ENCODE results near the gene CYYR1.

Gene CYYR1

GRCh38 chr21:26565546-26565945 is 7.5 kb downstream of the CYYR1 start:
- no peak overlapping the region for H3K27ac Mint-ChIP-seq
- DNase-seq = no peak
- no peaks in the 10 kb centered on the region for H3K36me3 Mint-ChIP-seq (ENCODE audit: low read depth)
- H3K9me3 Mint-ChIP-seq = peaks cover 4% of the 10 kb centered on the region
- H3K4me3 Mint-ChIP-seq = no peak overlapping the region
- H3K4me1 Mint-ChIP-seq = no peaks in the 10 kb centered on the region
- ATAC-seq = no peak
- peaks cover 9% of the 10 kb centered on the region for H3K27me3 Mint-ChIP-seq

GRCh38 chr21:26565111-26565510 is 8.0 kb downstream of the CYYR1 start:
- H3K4me1 Mint-ChIP-seq = no peaks in the 10 kb centered on the region
- peaks cover 4% of the 10 kb centered on the region for H3K9me3 Mint-ChIP-seq
- H3K4me3 Mint-ChIP-seq = no peak overlapping the region
- ATAC-seq (no peak), DNase-seq (no peak)
- peaks cover 9% of the 10 kb centered on the region for H3K27me3 Mint-ChIP-seq
- H3K27ac Mint-ChIP-seq = no peak overlapping the region
- H3K36me3 Mint-ChIP-seq (ENCODE audit: low read depth) = no peaks in the 10 kb centered on the region

DNA sequence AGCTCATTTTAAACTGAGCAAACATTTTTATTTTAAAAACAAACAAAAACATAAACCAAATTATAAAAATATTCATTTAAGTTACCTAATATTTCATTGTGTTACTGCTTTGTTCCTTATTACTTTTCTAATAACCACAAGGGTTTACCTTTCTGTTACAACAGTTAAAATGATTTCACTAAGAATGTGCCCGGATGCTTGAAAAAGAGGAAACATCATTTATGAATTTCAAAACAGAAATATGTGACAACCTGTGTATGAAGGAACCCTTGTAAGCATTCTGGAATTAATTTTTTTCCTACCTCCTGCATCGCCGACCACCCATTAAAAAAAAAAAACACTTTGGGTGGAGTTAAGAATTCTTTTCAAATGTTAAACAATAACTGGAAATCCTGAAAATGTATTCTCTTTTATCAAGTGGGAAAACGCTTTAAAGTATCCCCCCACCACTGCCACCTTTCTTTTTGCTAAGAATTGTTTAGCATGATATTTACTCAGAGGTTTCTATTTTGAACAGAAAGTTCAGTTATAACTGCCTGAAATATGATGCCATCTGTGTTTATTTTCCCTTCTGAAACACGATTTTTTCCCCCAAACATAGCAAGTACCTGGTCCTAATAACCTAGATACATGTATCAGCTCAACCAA is 9.1 kb downstream of the CYYR1 start:
- peaks cover 4% of the 10 kb centered on the region for H3K9me3 Mint-ChIP-seq
- no peak overlapping the region for H3K4me3 Mint-ChIP-seq
- DNase-seq (no peak), ATAC-seq (no peak)
- H3K27ac Mint-ChIP-seq = no peak overlapping the region
- peaks cover 7% of the 10 kb centered on the region for H3K27me3 Mint-ChIP-seq
- H3K4me1 Mint-ChIP-seq = no peaks in the 10 kb centered on the region
- H3K36me3 Mint-ChIP-seq (ENCODE audit: low read depth) = no peaks in the 10 kb centered on the region

- H3K27me3 Mint-ChIP-seq = no peaks in the 10 kb centered on the region
- H3K4me1 Mint-ChIP-seq = no peaks in the 10 kb centered on the region
- no peak overlapping the region for H3K27ac Mint-ChIP-seq
Observed at GRCh38 chr21:26560612-26561011, 12.5 kb downstream of the CYYR1 start.

GRCh38 chr21:26559099-26559498 is 14.0 kb downstream of the CYYR1 start:
- Mint-ChIP-seq H3K27me3 (no peaks in the 10 kb centered on the region), H3K27ac (no peak overlapping the region), H3K36me3 (ENCODE audit: low read depth) (no peaks in the 10 kb centered on the region), H3K4me3 (no peak overlapping the region), H3K9me3 (no peaks in the 10 kb centered on the region), H3K4me1 (no peaks in the 10 kb centered on the region)
- ATAC-seq (no peak), DNase-seq (no peak)

More at GRCh38 chr21:26560612-26561011, 12.5 kb downstream of the CYYR1 start:
- no peak overlapping the region for H3K4me3 Mint-ChIP-seq
- no peaks in the 10 kb centered on the region for H3K9me3 Mint-ChIP-seq
- no peaks in the 10 kb centered on the region for H3K36me3 Mint-ChIP-seq (ENCODE audit: low read depth)
- DNase-seq (no peak), ATAC-seq (no peak)

DNA sequence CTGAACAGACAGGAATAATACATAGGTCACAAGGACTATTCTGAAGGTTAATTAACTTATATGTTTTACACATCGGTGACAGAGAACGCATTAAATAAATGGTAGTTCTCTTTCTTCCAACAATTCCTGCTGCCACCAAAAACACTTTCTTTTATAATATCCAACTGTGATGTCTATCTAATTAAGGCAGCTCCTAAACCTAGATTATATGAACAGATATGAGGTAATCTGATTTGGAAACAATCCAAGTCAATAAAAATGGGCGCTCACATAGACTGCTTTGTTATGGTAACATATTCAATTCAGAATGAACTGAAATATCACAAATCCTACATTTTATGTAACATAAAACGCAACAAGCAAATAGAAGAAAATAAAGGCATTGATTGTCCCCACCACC is 16.0 kb downstream of the CYYR1 start:
- DNase-seq = no peak
- H3K36me3 Mint-ChIP-seq (ENCODE audit: low read depth) = no peaks in the 10 kb centered on the region
- H3K9me3 Mint-ChIP-seq = no peaks in the 10 kb centered on the region
- H3K27me3 Mint-ChIP-seq = no peaks in the 10 kb centered on the region
- no peaks in the 10 kb centered on the region for H3K4me1 Mint-ChIP-seq
- H3K4me3 Mint-ChIP-seq = no peak overlapping the region
- ATAC-seq = no peak
- H3K27ac Mint-ChIP-seq = no peak overlapping the region

DNA sequence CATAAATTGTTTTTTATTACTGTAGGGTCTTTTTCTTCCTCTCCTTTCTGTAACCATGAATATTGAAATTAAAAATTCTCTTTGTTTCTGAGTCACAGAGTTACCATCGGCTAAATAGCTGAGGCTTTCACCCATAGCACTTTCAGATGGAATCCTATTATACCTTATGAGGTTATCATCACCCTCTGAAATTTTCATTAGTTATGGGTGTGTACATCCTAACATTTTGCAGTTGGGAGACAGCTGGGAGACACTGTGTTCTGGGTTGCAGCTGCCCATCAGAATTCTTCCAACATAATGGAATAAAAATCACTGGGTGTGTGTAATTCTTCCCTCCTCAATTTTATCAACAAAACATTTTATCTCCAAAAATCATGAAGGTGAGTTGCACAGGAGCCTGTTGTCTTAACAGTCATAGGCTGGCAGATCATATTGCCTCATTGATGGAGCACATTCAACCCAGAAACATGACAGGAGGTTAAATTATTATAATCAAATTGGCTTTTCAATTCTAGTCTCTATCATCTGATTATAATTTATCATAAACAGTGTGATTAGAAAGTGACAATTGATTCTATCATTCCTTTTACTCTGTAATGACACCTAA is 17.4 kb downstream of the CYYR1 start:
- Mint-ChIP-seq H3K9me3 (no peaks in the 10 kb centered on the region), H3K27me3 (no peaks in the 10 kb centered on the region), H3K4me1 (no peaks in the 10 kb centered on the region), H3K36me3 (ENCODE audit: low read depth) (no peaks in the 10 kb centered on the region), H3K27ac (no peak overlapping the region), H3K4me3 (no peak overlapping the region)
- DNase-seq (no peak), ATAC-seq (no peak)

GRCh38 chr21:26554365-26554764 is 18.7 kb downstream of the CYYR1 start:
- H3K27ac Mint-ChIP-seq = no peak overlapping the region
- DNase-seq (no peak), ATAC-seq (no peak)
- no peaks in the 10 kb centered on the region for H3K27me3 Mint-ChIP-seq
- H3K4me3 Mint-ChIP-seq = no peak overlapping the region
- H3K4me1 Mint-ChIP-seq = no peaks in the 10 kb centered on the region
- no peaks in the 10 kb centered on the region for H3K36me3 Mint-ChIP-seq (ENCODE audit: low read depth)
- H3K9me3 Mint-ChIP-seq = no peaks in the 10 kb centered on the region

DNA sequence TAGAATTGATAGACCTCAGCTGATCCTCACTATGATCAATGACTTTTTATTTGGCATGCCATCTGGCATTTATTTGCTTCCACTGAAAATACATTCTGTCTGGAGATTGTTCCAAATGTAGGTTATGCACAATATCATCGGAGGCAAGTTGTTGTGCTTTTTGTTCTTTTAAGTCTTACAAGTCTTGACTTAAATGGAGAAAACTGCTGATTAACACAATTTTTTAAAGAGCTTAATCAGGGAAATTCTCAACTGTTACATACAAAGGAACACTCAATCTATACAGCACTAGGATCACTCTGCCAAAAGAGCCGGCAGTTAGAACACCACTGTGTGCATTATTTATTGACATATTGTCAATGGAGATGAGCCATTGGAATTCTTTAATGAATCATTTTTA is 19.2 kb downstream of the CYYR1 start:
- no peak for ATAC-seq
- Mint-ChIP-seq H3K36me3 (ENCODE audit: low read depth) (no peaks in the 10 kb centered on the region), H3K27me3 (no peaks in the 10 kb centered on the region), H3K4me1 (no peaks in the 10 kb centered on the region), H3K27ac (no peak overlapping the region), H3K4me3 (no peak overlapping the region), H3K9me3 (no peaks in the 10 kb centered on the region)
- no peak for DNase-seq

GRCh38 chr21:26550326-26550725 is 22.8 kb downstream of the CYYR1 start:
- no peaks in the 10 kb centered on the region for H3K4me1 Mint-ChIP-seq
- no peaks in the 10 kb centered on the region for H3K36me3 Mint-ChIP-seq (ENCODE audit: low read depth)
- no peak overlapping the region for H3K27ac Mint-ChIP-seq
- no peaks in the 10 kb centered on the region for H3K27me3 Mint-ChIP-seq
- DNase-seq = no peak
- no peaks in the 10 kb centered on the region for H3K9me3 Mint-ChIP-seq
- ATAC-seq = no peak
- H3K4me3 Mint-ChIP-seq = no peak overlapping the region

- no peak for DNase-seq
- no peak for ATAC-seq
- no peaks in the 10 kb centered on the region for H3K27me3 Mint-ChIP-seq
- H3K9me3 Mint-ChIP-seq = no peaks in the 10 kb centered on the region
- no peak overlapping the region for H3K27ac Mint-ChIP-seq
- H3K36me3 Mint-ChIP-seq (ENCODE audit: low read depth) = no peaks in the 10 kb centered on the region
- H3K4me3 Mint-ChIP-seq = no peak overlapping the region
- H3K4me1 Mint-ChIP-seq = no peaks in the 10 kb centered on the region
Observed at GRCh38 chr21:26546446-26547097, 26.5 kb downstream of the CYYR1 start.

- Mint-ChIP-seq H3K9me3 (no peaks in the 10 kb centered on the region), H3K36me3 (ENCODE audit: low read depth) (no peaks in the 10 kb centered on the region), H3K4me1 (no peaks in the 10 kb centered on the region), H3K27ac (no peak overlapping the region), H3K27me3 (no peaks in the 10 kb centered on the region), H3K4me3 (no peak overlapping the region)
- DNase-seq = no peak
- ATAC-seq = no peak
Observed at GRCh38 chr21:26544201-26544775, 28.8 kb downstream of the CYYR1 start.

DNA sequence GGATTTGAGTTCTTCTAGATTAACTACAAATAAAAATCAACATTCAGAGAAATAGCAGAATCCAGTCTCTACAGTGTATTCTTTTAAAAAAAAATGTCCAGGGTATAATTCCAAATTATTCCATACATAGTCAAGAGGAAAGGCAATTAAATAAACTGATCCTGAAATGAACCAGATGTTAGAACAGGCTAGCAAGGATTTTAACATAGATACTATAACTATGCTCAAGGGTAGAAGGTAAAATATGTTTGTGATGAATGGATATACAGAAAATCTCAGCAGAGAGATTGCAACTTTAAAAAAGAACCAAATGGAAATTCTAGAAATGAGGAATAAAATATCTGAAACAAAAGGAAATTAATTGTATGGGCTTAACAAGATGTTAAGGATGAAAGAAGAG is 32.4 kb downstream of the CYYR1 start:
- H3K4me1 Mint-ChIP-seq = no peaks in the 10 kb centered on the region
- H3K36me3 Mint-ChIP-seq (ENCODE audit: low read depth) = no peaks in the 10 kb centered on the region
- H3K27me3 Mint-ChIP-seq = no peaks in the 10 kb centered on the region
- no peak for ATAC-seq
- no peaks in the 10 kb centered on the region for H3K9me3 Mint-ChIP-seq
- no peak overlapping the region for H3K27ac Mint-ChIP-seq
- DNase-seq = no peak
- H3K4me3 Mint-ChIP-seq = no peak overlapping the region

DNA sequence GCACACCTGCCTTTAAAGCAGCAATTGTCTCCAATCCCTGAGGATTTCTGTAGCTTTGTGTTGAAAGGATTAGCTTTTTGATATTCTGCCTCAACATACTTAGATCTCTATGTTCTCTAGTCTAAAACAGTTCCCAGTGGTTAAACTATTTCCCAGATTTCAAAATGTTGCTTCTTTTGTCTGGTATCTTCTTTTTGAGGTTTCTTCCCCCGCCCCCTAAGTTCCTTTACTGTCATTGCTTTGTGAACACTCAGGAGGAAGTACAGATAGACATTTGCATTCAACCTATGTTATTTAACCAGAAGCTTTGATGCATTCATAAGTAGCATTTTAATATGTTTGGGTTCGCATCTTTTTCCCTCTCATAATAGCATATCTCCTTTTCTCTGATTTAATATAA is 33.5 kb downstream of the CYYR1 start:
- H3K36me3 Mint-ChIP-seq (ENCODE audit: low read depth) = no peaks in the 10 kb centered on the region
- ATAC-seq (no peak), DNase-seq (no peak)
- no peaks in the 10 kb centered on the region for H3K4me1 Mint-ChIP-seq
- H3K9me3 Mint-ChIP-seq = no peaks in the 10 kb centered on the region
- H3K4me3 Mint-ChIP-seq = no peak overlapping the region
- no peak overlapping the region for H3K27ac Mint-ChIP-seq
- H3K27me3 Mint-ChIP-seq = no peaks in the 10 kb centered on the region

DNA sequence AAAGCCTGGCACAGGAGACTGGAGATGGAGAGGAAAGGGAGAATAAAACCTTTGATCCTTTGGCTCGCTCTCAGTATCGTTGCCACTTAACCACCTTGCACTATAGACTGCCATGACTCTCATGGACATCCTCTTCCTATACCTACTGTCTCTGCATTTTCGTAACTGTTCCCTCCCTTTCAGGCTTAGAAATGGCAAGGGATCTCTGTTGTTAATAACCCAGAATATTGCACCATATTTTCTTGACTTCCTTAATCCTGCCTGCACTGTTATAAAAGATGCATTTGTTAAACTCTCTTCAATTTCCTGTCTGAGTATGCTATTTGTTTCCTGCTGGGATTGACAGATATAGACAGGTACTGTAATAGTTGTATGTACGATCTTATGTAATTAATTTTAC is 38.6 kb downstream of the CYYR1 start:
- Mint-ChIP-seq H3K36me3 (ENCODE audit: low read depth) (no peaks in the 10 kb centered on the region), H3K27me3 (peaks cover 3% of the 10 kb centered on the region), H3K27ac (no peak overlapping the region), H3K4me3 (no peak overlapping the region), H3K4me1 (no peaks in the 10 kb centered on the region), H3K9me3 (no peaks in the 10 kb centered on the region)
- ATAC-seq = no peak
- DNase-seq = no peak

All from activated naive CD8-positive, alpha-beta T cell treated with anti-CD3 and anti-CD28 coated beads, Interleukin-2, amount 50 U/mL, for 24 hours (primary cell).